ENCODE data around the gene CDH9.
"Not testable (repeated sequence)": the region's sequence is repeated elsewhere in the genome, so short reads cannot be mapped to it uniquely, and the experiment has no call there.

The CDH9 gene

DNA sequence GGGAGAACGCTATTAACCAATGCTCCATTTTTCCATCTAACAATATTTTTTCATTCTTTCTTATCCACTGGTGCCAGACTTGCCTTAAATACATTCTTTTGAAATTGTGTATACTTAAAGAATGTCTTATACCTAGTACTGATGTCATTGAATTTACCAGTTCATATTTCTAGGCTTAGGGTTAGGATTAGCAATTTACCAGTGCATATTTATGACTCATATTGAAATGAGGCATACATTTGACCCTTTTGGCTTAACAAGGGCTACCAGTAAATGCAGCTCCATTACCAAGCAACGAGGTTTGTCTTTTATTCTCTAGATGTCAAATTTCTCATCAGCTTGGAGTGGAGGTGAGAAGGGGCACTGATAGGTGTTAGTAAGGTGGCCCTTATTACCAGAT is 89.5 kb downstream of the CDH9 start:
- no peak for DNase-seq

DNA sequence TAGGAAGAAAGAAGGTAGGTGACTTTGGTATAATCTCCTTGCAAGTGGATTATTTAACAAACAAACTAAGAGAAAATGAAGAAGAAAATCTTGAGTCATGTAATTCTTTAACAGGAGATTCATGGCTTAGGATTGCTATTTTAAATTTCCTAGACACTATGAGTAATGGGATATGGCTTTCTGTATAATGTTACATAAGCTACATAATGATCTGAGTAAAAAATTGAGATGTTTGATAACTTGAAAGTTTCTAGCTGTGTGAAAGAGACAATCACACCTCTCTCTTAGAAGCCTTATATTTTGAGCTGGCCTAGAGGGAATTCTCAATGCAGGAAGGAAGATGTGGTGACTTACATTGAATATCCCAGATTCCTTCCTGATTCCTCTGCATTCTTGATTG is 92.5 kb downstream of the CDH9 start:
- DNase-seq = no peak

GRCh38 chr5:26942481-26942880 is 95.9 kb downstream of the CDH9 start:
- DNase-seq = no peak

GRCh38 chr5:26940994-26941393 is 97.4 kb downstream of the CDH9 start:
- DNase-seq = no peak

DNA sequence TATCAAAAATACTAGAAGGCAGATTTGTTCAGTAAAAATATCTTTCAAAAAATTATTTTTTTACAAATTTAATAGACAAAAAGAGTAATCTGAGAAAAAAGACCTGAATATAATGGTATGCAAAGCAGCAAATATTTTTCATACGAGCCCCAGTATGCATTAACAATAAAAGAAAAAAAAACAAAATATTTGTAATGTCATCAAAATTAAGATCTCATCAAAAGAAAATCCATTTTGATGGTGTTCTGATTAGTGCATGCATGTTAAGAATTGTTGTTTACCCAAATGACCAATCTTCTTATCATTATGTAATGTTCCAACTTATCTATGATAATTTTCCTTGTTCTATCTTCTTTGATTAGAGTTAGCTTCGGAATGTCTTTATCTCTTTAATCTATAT is 106.1 kb downstream of the CDH9 start:
- no peak for DNase-seq

DNA sequence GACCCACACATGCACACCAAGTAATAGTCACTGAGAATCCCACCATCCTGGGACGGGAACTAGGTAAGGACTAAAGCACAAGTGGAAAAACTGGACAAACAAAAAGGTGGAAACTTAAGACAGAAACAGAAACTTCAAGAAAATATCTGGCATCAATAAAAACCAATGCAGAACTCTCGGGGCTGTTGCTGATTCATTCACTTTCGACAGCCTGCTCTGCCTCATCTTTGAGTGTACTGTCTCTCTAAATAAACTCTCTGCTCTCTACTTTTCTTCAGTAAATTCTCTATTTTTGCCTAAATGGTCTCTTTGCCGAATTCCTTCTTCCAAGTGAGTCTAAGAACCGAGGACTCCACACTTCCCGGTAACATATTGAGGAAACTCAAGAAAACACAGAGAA is 116.9 kb downstream of the CDH9 start:
- DNase-seq = no peak

DNA sequence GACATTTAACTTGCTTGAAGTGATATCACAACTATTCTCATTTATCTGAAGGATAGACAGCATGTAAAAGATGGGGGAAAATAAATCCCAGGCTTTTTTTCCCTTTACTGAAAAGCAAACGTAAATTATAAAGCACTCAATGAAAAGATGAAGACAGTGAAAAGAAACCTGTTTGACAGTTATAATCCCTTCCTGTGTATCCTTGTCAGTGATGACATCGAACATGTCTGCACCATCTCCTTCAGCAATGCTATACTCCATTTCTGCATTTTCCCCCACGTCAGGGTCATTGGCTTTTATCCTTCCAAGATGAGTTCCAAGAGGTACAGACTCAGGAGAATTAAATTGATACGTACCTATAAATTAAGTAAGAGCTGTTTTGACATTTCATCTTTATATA is 134.9 kb downstream of the CDH9 start:
- DNase-seq = no peak

DNA sequence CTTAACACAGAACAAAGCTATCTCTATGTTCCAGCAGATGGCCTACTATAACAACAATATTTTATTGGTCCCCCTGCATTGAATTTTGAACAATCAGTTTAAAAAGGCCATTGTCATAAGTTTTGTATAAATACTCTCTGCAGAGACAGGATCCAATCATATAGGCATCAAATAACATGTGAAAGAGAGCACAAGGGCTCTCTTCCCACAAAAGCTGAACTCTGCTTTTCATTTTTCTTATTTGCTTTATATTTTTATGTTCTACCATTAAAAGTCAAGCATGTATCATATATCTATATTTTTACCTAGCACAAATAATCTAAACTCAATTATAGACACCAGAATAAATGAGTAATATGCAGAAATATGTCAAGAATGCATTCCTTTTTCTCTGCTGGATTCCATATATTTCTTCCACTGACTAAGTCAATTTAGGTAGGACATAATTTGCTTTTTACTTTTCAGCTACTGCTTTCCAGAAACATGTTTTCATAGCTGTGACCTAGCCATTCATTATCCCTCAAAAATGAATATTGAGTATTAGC is 143.6 kb downstream of the CDH9 start:
- DNase-seq = no peak

DNA sequence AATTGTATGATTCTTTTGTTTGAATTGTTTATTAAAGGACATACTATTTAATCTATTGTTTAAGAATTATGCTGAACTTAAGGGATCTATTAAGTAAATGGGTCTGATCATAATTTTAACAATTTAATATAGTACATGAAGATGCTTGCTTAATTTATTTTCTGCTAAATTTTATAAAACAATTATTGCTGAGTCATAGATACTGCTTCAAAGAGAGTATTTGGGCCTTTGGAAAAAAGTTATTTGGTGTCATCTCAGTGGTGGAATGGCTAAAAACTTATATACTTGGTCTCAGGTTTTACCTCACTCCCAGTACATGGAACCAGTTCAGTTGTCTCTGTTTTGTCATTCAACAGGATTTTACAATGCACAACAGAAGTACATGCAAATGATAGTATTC is 145.3 kb downstream of the CDH9 start:
- no peak for DNase-seq

GRCh38 chr5:26889815-26890214 is 148.6 kb downstream of the CDH9 start:
- DNase-seq = no peak

GRCh38 chr5:26884481-26884880 is 153.9 kb downstream of the CDH9 start:
- DNase-seq = no peak

DNA sequence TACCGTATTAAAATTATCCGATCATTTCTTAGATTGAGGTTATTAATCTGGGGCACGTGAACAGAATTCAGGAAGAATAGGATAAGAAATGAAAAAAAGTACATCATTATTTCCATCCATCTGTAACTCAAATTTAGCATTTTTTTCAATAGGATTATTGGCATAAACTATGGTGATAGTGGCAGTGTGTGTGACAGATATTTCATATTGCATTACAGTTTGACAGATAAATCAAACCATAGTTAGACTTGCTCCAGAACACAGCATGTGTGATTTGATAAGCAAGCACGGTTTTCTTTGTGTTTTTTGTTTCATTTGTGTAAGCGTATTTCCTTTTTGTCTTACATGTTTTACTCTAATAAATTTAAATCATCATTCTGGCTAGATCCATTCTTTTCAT is 155.0 kb downstream of the CDH9 start:
- DNase-seq = no peak

GRCh38 chr5:26881901-26882300 is 156.5 kb downstream of the CDH9 start:
- no peak for DNase-seq

GRCh38 chr5:26877154-26877553 is 161.2 kb downstream of the CDH9 start:
- no peak for DNase-seq

DNA sequence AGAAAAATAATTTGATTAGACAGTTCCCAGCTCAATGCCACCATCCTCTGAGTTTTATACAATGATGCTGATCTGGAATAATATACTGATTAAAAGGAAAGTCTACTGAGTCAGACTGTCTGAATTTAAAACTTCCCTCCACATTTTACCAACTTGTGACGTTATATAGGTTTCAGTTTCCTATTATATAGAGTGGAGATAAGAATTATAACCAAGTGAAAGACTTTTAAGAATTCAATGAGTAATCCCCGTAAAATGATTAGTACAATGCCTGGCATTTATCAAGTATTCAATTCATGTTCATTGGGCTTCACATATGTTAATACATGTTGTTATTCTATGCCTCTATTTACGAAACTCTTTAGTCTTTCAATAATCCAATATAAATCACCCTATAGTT is 166.0 kb downstream of the CDH9 start:
- no peak for DNase-seq

DNA sequence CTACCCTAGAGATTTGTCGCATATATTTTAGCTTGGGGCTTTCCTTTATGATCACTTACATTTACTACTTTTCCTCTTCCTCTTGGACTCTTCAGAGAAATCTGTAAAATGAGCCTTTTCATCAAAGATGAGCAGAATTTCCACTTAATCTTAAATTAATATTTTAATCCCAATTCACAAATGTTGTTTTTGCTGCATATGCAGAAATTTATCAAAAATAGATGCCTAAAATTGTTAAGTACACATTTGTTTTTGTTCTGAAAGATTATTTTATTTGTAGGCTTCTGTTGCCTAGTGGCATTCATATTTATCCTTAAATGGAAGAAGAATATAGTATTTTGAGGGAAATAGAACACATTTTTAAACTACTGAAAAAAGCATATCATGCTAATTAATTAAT is 168.6 kb downstream of the CDH9 start:
- DNase-seq = no peak

GRCh38 chr5:26868504-26868903 is 169.9 kb downstream of the CDH9 start:
- no peak for DNase-seq

DNA sequence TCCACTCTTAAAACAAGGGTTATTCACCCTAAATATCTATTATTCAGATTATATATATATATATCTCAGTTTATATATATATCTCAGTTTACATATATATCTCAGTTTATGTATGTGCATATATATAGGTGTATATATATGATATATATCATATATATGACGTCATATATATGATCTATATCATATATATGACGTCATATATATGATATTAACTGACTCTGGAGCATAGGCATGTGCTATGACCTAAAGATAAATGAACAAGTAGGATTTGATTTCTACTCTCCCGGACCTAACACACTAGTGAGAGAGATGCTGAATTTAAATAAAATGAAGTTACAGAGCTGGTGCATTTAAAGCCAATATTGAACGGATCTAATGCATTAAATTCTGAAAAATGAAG is 174.3 kb downstream of the CDH9 start:
- no peak for DNase-seq

GRCh38 chr5:26856238-26856637 is 182.1 kb downstream of the CDH9 start:
- DNase-seq = no peak

- DNase-seq = not testable (repeated sequence)
Observed at GRCh38 chr5:26852450-26852849, 185.9 kb downstream of the CDH9 start.

DNA sequence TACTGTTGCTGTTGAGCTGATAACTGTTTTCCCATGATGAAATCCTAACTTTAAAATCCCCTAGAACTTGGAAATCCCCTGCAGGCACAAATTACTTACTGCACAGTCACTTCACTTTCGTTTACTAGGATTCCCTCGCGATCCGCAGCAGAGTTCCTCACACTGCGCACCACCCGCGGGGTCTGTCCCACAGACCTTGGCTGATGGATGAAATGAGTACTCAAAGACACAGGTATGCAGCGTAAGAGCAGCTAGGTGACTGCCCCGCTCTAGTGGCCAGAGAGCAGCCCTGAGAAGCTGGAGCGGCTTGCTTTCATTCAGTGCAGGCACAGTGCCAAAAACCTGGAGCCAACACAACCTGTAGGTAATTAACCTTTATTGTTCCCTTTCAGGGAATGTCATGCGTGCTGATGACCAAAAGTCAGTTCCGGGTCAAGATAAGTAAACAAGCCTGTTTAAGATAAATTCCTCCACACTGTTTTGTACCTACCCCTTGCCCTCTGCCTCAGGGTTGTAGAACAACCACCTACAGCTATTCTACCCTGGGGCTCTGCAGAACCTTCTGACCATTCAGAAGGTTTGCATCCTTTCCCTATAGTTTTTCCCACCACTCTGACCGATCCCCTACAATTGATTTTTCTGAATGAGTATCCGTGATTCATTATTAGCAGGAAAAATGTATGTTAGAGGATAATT is 191.2 kb downstream of the CDH9 start:
- DNase-seq = no peak

DNA sequence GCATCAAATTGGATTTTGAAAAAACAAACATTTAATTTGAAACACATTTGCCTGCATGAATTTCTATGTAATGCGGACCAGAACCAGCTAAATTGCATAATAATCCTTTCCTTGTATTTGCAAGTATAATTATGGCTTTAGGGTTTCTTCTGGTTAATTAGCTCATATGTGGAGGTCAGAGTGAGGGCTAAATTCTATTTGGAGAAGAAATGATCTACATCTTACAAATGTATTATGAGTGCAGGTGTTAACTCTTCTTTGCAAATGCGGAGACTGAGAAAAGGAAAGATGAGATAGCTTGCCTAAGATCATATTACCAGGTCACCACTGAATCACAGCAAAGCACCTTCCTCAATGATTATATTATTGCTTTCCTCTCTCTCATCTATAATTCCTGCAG is 194.7 kb downstream of the CDH9 start:
- no peak for DNase-seq

DNA sequence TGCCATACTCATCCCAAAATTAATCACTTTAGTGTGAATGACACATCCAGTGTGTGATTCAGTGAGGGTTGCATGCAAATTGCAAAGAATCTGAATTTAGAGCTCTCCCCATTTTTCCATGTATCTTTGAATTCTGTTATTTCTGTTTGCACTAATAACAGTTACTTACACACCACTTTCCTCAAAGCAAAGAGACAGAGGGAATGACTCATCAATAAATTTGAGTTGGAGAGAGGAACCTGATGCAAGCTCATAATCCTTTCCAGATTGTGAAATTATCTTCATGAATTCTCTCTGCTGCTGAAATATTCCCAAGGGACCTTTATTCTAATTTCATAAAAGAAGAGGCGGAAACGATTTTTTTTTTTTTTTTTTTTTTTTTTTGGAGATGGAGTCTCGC is 204.8 kb downstream of the CDH9 start:
- no peak for DNase-seq
